Brain microvascular endothelial cell (primary cell): ENCODE data around the gene ACTN1.

Experiments
- DNase-seq: peaks from one replicate; pipeline ENCODE4 v3.0.0-alpha.2; 2020
- H3K27ac ChIP-seq: fragments of 250-450 bp; sonication (Bioruptor Pico); 2 replicates; pipeline ENCODE4 v1.5.1; 2020; ENCODE audit warnings: mild to moderate bottlenecking, moderate library complexity
- H3K27me3 ChIP-seq: fragments of 250-450 bp; sonication (Bioruptor Pico); replicated peaks from 2 replicates; pipeline ENCODE4 v1.5.1; 2020; ENCODE audit warnings: mild to moderate bottlenecking
- H3K36me3 ChIP-seq: fragments of 250-450 bp; sonication (Bioruptor Pico); replicated peaks from 2 replicates; pipeline ENCODE4 v1.5.1; 2020; ENCODE audit warnings: mild to moderate bottlenecking
- H3K4me3 ChIP-seq: 2 replicates; pipeline ENCODE4 v1.5.1; 2011; ENCODE audit warnings: low read depth, mild to moderate bottlenecking, control low read depth, low read length, moderate library complexity
- in situ Hi-C: cut with HindIII; loops from 2 replicates; pipeline ENCODE4 v1.10.0; 2017; ENCODE audit warnings: low sequenced_read_pairs, low pct_ligation_motif_present
- TF ChIP-seq, protein P1 (sequence below): IDR thresholded peaks from 2 replicates; pipeline ENCODE4 v1.5.1; 2011; ENCODE audit warnings: low read depth, mild to moderate bottlenecking, moderate library complexity, low read length, control low read depth, inconsistent platforms; ENCODE audit errors: missing control alignments

Gene ACTN1

GRCh38 chr14:68910540-68910939, 68.6 kb downstream of the ACTN1 start:
- Histone ChIP-seq H3K36me3 (peaks cover 88% of the 10 kb centered on the region), H3K27ac (peak overlapping the region; percentile 52), H3K27me3 (no peaks in the 10 kb centered on the region), H3K4me3 (no peak overlapping the region)
- in situ Hi-C loops: no loop called here
- peak; percentile 53 for DNase-seq
- TF ChIP-seq, protein P1, sequence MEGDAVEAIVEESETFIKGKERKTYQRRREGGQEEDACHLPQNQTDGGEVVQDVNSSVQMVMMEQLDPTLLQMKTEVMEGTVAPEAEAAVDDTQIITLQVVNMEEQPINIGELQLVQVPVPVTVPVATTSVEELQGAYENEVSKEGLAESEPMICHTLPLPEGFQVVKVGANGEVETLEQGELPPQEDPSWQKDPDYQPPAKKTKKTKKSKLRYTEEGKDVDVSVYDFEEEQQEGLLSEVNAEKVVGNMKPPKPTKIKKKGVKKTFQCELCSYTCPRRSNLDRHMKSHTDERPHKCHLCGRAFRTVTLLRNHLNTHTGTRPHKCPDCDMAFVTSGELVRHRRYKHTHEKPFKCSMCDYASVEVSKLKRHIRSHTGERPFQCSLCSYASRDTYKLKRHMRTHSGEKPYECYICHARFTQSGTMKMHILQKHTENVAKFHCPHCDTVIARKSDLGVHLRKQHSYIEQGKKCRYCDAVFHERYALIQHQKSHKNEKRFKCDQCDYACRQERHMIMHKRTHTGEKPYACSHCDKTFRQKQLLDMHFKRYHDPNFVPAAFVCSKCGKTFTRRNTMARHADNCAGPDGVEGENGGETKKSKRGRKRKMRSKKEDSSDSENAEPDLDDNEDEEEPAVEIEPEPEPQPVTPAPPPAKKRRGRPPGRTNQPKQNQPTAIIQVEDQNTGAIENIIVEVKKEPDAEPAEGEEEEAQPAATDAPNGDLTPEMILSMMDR: no peak

GRCh38 chr14:68908803-68909202, 70.3 kb downstream of the ACTN1 start:
- H3K27me3 ChIP-seq: no peaks in the 10 kb centered on the region
- no peak overlapping the region for H3K4me3 ChIP-seq
- DNase-seq: no peak
- in situ Hi-C loops: no loop called here
- peaks cover 92% of the 10 kb centered on the region for H3K36me3 ChIP-seq
- no peak overlapping the region for H3K27ac ChIP-seq
- TF ChIP-seq, protein P1: no peak

DNA sequence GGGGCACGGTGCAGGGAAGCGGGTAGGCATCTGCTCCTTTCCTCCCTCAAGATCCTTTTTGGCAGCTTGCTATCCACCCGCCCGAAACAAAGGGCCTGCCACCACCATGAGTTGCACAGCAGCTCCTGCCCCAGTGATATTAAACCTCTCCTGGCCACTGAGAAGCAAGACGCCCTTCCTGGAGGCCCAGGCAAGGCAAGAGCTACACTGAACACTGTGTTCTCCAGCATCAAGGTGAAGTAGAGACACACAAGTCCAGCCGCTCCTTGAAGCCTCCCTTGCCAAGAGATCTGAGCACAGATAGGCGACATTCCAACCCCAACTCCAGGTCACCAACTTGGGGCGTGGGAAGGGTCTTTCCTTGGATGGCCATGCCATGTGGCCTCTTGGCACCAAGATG, 70.9 kb downstream of the ACTN1 start:
- in situ Hi-C loops: no loop called here
- DNase-seq: no peak
- Histone ChIP-seq H3K36me3 (peaks cover 90% of the 10 kb centered on the region), H3K27ac (no peak overlapping the region), H3K4me3 (no peak overlapping the region), H3K27me3 (no peaks in the 10 kb centered on the region)
- TF ChIP-seq, protein P1: no peak

- Histone ChIP-seq H3K27ac (no peak overlapping the region), H3K27me3 (no peaks in the 10 kb centered on the region), H3K4me3 (no peak overlapping the region), H3K36me3 (peaks cover 93% of the 10 kb centered on the region)
- in situ Hi-C loops: no loop called here
- DNase-seq: no peak
- TF ChIP-seq, protein P1: no peak
Observed at GRCh38 chr14:68906439-68906838, 72.7 kb downstream of the ACTN1 start.

DNA sequence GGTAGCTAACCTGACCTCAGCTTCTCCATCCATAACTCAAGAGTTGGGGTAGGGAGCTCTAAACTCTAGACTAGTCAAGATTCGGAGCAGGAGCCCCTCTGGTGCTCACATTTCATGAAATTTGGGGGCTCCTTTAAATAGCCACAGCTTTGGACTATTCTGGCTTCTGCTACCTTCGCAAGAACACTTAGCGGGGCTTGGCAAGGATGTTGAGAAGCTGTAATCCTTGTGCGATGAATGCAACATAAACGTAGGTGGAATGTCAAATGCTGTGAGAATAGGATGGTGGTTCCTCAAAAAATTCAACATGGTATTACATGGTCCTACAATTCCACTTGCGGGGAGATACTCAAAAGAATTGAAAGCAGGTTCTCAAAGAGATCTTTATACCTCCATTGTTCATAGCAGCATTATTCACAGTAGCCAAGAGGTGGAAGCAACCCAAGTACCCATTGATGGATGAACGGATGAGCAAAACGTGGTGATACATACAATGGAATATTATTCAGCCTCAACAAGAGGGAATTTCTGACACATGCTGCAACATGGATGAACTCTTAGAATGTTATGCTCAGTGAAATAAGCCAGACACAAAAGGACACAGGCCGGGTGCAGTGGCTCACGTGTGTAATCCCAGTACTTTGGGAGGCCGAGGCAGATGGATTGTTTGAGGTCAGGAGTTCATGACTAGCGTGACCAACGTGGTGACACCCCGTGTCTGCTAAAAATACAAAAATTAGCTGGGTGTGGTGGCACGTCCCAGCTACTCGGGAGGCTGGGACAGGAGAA, 73.8 kb downstream of the ACTN1 start:
- in situ Hi-C loops: no loop called here
- Histone ChIP-seq H3K27ac (no peak overlapping the region), H3K27me3 (no peaks in the 10 kb centered on the region), H3K36me3 (peaks cover 90% of the 10 kb centered on the region), H3K4me3 (no peak overlapping the region)
- DNase-seq: no peak
- TF ChIP-seq, protein P1: no peak

DNA sequence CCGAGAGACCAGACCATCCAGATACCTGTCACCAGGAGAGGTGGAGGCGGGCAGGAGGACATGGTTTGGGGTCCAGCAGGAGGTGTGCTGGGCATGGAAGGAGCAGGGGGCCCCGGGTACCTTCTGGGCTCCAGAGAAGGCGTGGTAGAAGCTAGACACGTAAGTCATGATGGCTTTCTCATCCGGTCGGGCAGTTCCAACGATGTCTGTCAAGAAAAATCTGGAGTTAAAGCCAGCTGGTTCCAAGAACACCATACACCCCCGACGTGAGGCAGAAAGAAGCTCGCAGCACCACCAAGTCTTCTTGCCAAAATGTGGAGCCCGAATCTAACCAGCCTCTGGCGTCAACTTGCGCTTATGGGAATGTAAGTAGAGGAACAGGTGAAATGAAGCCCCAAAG, 76.7 kb downstream of the ACTN1 start:
- no peaks in the 10 kb centered on the region for H3K27me3 ChIP-seq
- DNase-seq: no peak
- peaks cover 92% of the 10 kb centered on the region for H3K36me3 ChIP-seq
- H3K4me3 ChIP-seq: no peak overlapping the region
- no peak overlapping the region for H3K27ac ChIP-seq
- TF ChIP-seq, protein P1: no peak
- in situ Hi-C loops: no loop called here
